ENCODE measurements around the gene RAB3IL1.

The RAB3IL1 gene

GRCh38 chr11:61919705-61920631 lies 2.6 kb upstream of the RAB3IL1 start:
- no peak for TF ChIP-seq CTCF (conservative IDR thresholded peaks at IDR 0.05; ENCODE audit: low read length)
- no peak for TF ChIP-seq EZH2phosphoT487 (IDR thresholded peaks at IDR 0.05; ENCODE audit: borderline replicate concordance)
- no peaks in the 10 kb centered on the region for H3F3A ChIP-seq (ENCODE audit: low read depth)
- H3K4me3 ChIP-seq (ENCODE audit: low read length, poor library complexity, severe bottlenecking) = no peak overlapping the region
- no peaks in the 10 kb centered on the region for H3K4me1 ChIP-seq (ENCODE audit: insufficient read depth, low read length, poor library complexity, severe bottlenecking)
- H3K4me2 ChIP-seq (ENCODE audit: low read depth, low read length, poor library complexity, severe bottlenecking) = no peak overlapping the region
- H3K79me2 ChIP-seq (ENCODE audit: insufficient read depth, low read length) = no peaks in the 10 kb centered on the region
- no peaks in the 10 kb centered on the region for H3K9me3 ChIP-seq (ENCODE audit: insufficient read depth, low read depth, low read length)
- H3K27me3 ChIP-seq (ENCODE audit: insufficient read depth, low read length, poor library complexity, severe bottlenecking) = no peaks in the 10 kb centered on the region
- no peaks in the 10 kb centered on the region for H3K36me3 ChIP-seq (ENCODE audit: insufficient read depth, low read length)
- no peak overlapping the region for H2AFZ ChIP-seq (ENCODE audit: low read length)
- no peaks in the 10 kb centered on the region for H3K9me2 ChIP-seq (replicated peaks; ENCODE audit: low read depth, low read length)
- H4K20me1 ChIP-seq (ENCODE audit: insufficient read depth, low read length, poor library complexity, severe bottlenecking) = no peaks in the 10 kb centered on the region
- no peak overlapping the region for H3K9ac ChIP-seq (ENCODE audit: low read depth, low read length, poor library complexity, severe bottlenecking)

DNA sequence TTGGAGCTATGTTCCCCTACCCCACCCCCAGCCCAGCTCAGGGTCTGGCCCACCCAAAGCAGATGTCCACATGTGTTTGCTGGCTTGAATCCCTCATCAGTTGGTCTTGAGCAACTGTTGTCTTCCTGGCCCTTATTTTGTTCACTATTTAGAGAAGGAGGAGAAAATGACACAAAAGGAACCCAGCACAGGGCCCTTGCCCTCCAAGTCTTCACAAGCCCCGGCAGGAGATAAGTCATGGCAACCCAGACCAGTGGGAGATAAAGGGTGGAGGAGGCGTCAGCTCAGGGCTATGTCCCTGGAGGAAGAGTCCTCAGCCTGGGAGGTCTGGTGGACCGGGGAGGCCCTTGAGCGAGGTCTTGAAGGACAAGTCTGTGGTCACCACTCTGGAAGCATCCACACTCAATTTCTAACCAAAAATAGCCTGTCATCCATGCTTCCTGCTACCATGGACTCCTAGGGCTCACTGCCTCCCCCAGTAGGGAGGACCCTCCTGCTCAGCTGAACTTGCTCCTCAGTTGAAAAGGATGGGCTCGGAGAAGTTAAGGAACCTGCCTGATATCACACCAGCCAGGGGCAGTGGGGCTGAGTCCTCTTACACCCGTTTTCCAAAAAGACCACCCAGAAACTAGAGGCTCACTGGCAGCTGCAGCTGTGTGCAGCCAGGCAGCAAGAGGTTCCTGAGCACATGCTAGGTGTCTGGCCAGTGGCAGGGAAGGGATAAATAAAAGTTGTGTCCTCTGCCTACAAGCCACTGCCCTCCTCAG lies 1.8 kb upstream of the RAB3IL1 start:
- no peaks in the 10 kb centered on the region for H3K36me3 ChIP-seq (ENCODE audit: insufficient read depth, low read length)
- no peaks in the 10 kb centered on the region for H3K9me2 ChIP-seq (replicated peaks; ENCODE audit: low read depth, low read length)
- H2AFZ ChIP-seq (ENCODE audit: low read length) = no peak overlapping the region
- H3K4me3 ChIP-seq (ENCODE audit: low read length, poor library complexity, severe bottlenecking) = no peak overlapping the region
- H3K9me3 ChIP-seq (ENCODE audit: insufficient read depth, low read depth, low read length) = no peaks in the 10 kb centered on the region
- H3K4me2 ChIP-seq (ENCODE audit: low read depth, low read length, poor library complexity, severe bottlenecking) = no peak overlapping the region
- H3K4me1 ChIP-seq (ENCODE audit: insufficient read depth, low read length, poor library complexity, severe bottlenecking) = no peaks in the 10 kb centered on the region
- no peaks in the 10 kb centered on the region for H3F3A ChIP-seq (ENCODE audit: low read depth)
- H3K27me3 ChIP-seq (ENCODE audit: insufficient read depth, low read length, poor library complexity, severe bottlenecking) = no peaks in the 10 kb centered on the region
- no peaks in the 10 kb centered on the region for H4K20me1 ChIP-seq (ENCODE audit: insufficient read depth, low read length, poor library complexity, severe bottlenecking)
- no peaks in the 10 kb centered on the region for H3K79me2 ChIP-seq (ENCODE audit: insufficient read depth, low read length)
- TF ChIP-seq EZH2phosphoT487 (IDR thresholded peaks at IDR 0.05; ENCODE audit: borderline replicate concordance) (no peak), CTCF (conservative IDR thresholded peaks at IDR 0.05; ENCODE audit: low read length) (no peak)
- no peak overlapping the region for H3K9ac ChIP-seq (ENCODE audit: low read depth, low read length, poor library complexity, severe bottlenecking)

DNA sequence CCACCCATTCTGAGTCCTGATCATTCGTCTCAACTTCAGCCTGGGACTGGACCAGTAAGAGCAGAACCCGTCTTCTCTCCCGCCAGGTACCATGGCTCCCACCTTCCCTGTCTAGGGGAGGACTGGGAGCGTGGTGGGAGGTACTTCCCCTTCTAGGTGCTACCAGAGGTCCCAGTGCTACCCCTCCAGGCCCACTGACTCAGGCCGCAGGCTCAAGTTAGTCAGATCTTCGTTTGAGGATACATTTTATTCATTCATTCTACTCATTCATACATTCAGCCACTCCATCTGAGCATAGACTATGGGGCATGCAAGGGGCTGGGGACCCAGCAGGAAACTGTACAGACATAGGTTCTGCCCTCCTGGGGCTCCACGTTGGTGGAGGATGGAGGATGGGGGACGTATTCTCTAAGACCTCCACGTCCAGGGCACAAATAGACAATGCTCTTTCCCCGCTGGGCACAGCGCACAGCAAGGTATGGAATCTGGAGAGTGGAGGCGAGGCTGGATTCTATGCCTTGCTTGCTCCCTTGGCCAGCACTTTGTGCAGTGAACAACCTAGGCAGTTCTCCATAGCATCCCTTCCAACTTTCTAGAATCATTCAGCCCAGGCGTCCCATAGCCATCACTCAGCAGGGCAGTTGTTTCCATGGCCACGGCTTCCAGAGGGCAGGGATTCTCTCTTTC lies 1.0 kb upstream of the RAB3IL1 start:
- no peaks in the 10 kb centered on the region for H3K4me1 ChIP-seq (ENCODE audit: insufficient read depth, low read length, poor library complexity, severe bottlenecking)

More for the DNA sequence above, 1.0 kb upstream of the RAB3IL1 start:
- Histone ChIP-seq H3K9me2 (replicated peaks; ENCODE audit: low read depth, low read length) (no peaks in the 10 kb centered on the region), H3K9me3 (ENCODE audit: insufficient read depth, low read depth, low read length) (no peaks in the 10 kb centered on the region), H3K36me3 (ENCODE audit: insufficient read depth, low read length) (no peaks in the 10 kb centered on the region), H3K4me2 (ENCODE audit: low read depth, low read length, poor library complexity, severe bottlenecking) (no peak overlapping the region), H4K20me1 (ENCODE audit: insufficient read depth, low read length, poor library complexity, severe bottlenecking) (no peaks in the 10 kb centered on the region), H2AFZ (ENCODE audit: low read length) (no peak overlapping the region), H3K79me2 (ENCODE audit: insufficient read depth, low read length) (no peaks in the 10 kb centered on the region), H3F3A (ENCODE audit: low read depth) (no peaks in the 10 kb centered on the region), H3K4me3 (ENCODE audit: low read length, poor library complexity, severe bottlenecking) (no peak overlapping the region), H3K9ac (ENCODE audit: low read depth, low read length, poor library complexity, severe bottlenecking) (no peak overlapping the region), H3K27me3 (ENCODE audit: insufficient read depth, low read length, poor library complexity, severe bottlenecking) (no peaks in the 10 kb centered on the region)
- TF ChIP-seq EZH2phosphoT487 (IDR thresholded peaks at IDR 0.05; ENCODE audit: borderline replicate concordance) (no peak), CTCF (conservative IDR thresholded peaks at IDR 0.05; ENCODE audit: low read length) (no peak)
